Left cardiac atrium (tissue), 4 donors: Measurements from ENCODE around the gene CPNE6. TPM values are rescaled to one million over a fixed set of nuclear protein-coding genes. Genes with fewer than 3 reads are reported as not detected.

Experiments used
- ATAC-seq, 2 donors: fragments of 200-7000 bp; cut with Tn5 transposase; one replicate each; pipeline ENCODE4 v1.9.1; 2020; ENCODE audit warnings: mild to moderate bottlenecking in 2 of 2, moderate library complexity in 2 of 2
- DNase-seq: peaks from one replicate; pipeline ENCODE4 v3.0.0-alpha.2; 2020
- intact Hi-C, 2 donors: fragments of 100-400 bp; cut with DNase I; formaldehyde crosslinking; loops; one replicate each; pipeline versions ENCODE4 v1.14.1 to v1.15.1; 2022 to 2023
- total RNA-seq, 2 donors: library from RNA; stranded (reverse); fragmentation: NEBNext Ultra II Directional; extraction: Animal tissue kit (Norgen Biotek cat#: 25700); gene quantifications; one replicate each; pipeline ENCODE4 v1.2.1, GENCODE V29; 2021
- donor health status: DM: no; HTN: yes; CAD: no.
- donor health status: DM: no; HTN: yes; CAD: no; lungs with severe emphysema.
- donor health status: DM: yes; HTN: yes; CAD: no.
- donor health status: Dilated cardiomyopathy.

The CPNE6 gene
- total RNA-seq, 2 donors from 2014 or later, result not detected

- ATAC-seq, result no peak
- intact Hi-C loops, result no loop called here
- DNase-seq, result no peak
Measured at GRCh38 chr14:24065408-24065807, 6.0 kb upstream of the CPNE6 start.

GRCh38 chr14:24066496-24067132 is 4.7 kb upstream of the CPNE6 start:
- DNase-seq (no peak), ATAC-seq (no peak)
- intact Hi-C loops, result no loop called here

- no peak for DNase-seq
- ATAC-seq, result peak in 1 of 2 donors; percentile 50
- intact Hi-C loops, result no loop called here
Measured at GRCh38 chr14:24067133-24068082, 4.0 kb upstream of the CPNE6 start.

GRCh38 chr14:24068711-24069410 is 2.5 kb upstream of the CPNE6 start:
- intact Hi-C loops, result no loop called here
- ATAC-seq (no peak), DNase-seq (no peak)

GRCh38 chr14:24069411-24069735 is 2.0 kb upstream of the CPNE6 start:
- DNase-seq, result no peak
- ATAC-seq, result no peak
- intact Hi-C loops, result no loop called here

- intact Hi-C loops, result no loop called here
- ATAC-seq (no peak), DNase-seq (no peak)
Measured at GRCh38 chr14:24070285-24071143, 848 bp upstream of the CPNE6 start.

- DNase-seq, result no peak
- ATAC-seq, result no peak
- intact Hi-C loops, result no loop called here
Measured at GRCh38 chr14:24071836-24072430, 571 bp downstream of the CPNE6 start.

GRCh38 chr14:24072436-24072835 is 1.1 kb downstream of the CPNE6 start:
- intact Hi-C loops, result no loop called here
- DNase-seq, result no peak
- ATAC-seq, result no peak

GRCh38 chr14:24072881-24073877 is 1.8 kb downstream of the CPNE6 start:
- ATAC-seq, result no peak
- intact Hi-C loops, result no loop called here
- no peak for DNase-seq

GRCh38 chr14:24074625-24075484 is 3.5 kb downstream of the CPNE6 start:
- no peak for DNase-seq
- ATAC-seq, result no peak
- intact Hi-C loops, result no loop called here

GRCh38 chr14:24075485-24076301 is 4.3 kb downstream of the CPNE6 start:
- intact Hi-C loops, result no loop called here
- no peak for ATAC-seq
- DNase-seq, result no peak

GRCh38 chr14:24076302-24076601 is 4.9 kb downstream of the CPNE6 start:
- ATAC-seq (no peak), DNase-seq (no peak)
- intact Hi-C loops, result no loop called here

- intact Hi-C loops, result no loop called here
- ATAC-seq, result no peak
- DNase-seq, result no peak
Measured at GRCh38 chr14:24077086-24077485, 5.7 kb downstream of the CPNE6 start.

GRCh38 chr14:24078146-24078545 is 6.8 kb downstream of the CPNE6 start:
- intact Hi-C loops, result no loop called here
- ATAC-seq (no peak), DNase-seq (no peak)

- intact Hi-C loops, result no loop called here
- DNase-seq, result no peak
- ATAC-seq, result no peak
Measured at GRCh38 chr14:24079491-24080141, 8.3 kb downstream of the CPNE6 start.

GRCh38 chr14:24080142-24080530 is 8.8 kb downstream of the CPNE6 start:
- ATAC-seq (no peak), DNase-seq (no peak)
- intact Hi-C loops, result no loop called here
